BLaER1 treated with 17β-estradiol and CSF1 and Interleukin-3, amounts not matched to agents 10 nM and 100 nM (cell line): ENCODE results near the gene CD2BP2.
A peak's percentile ranks its signal among the peaks of the same experiment; 100 is the strongest.

Source experiments
- H3K27ac ChIP-seq, 11 experiments: shearing (Covaris generic); formaldehyde crosslinking; 2 replicates each; pipeline ENCODE4 v1.8.1; 2022
- H3K27me3 ChIP-seq, 11 experiments: shearing (Covaris generic); formaldehyde crosslinking; 2 replicates each; pipeline ENCODE4 v1.8.1; 2022
- H3K36me3 ChIP-seq, 11 experiments: shearing (Covaris generic); formaldehyde crosslinking; 2 replicates each; pipeline ENCODE4 v1.8.1; 2022
- H3K4me1 ChIP-seq, 10 experiments: shearing (Covaris generic); formaldehyde crosslinking; 2 replicates each; pipeline ENCODE4 v1.8.1; 2022
- H3K4me2 ChIP-seq, 11 experiments: shearing (Covaris generic); formaldehyde crosslinking; 2 replicates each; pipeline ENCODE4 v1.8.1; 2022
- H3K4me3 ChIP-seq, 10 experiments: shearing (Covaris generic); formaldehyde crosslinking; 2 replicates each; pipeline ENCODE4 v1.8.1; 2022
- H3K9ac ChIP-seq, 11 experiments: shearing (Covaris generic); formaldehyde crosslinking; 2 replicates each; pipeline ENCODE4 v1.8.1; 2022
- H3K9me3 ChIP-seq, 11 experiments: shearing (Covaris generic); formaldehyde crosslinking; replicated peaks in 1 of 11; 2 replicates each; pipeline ENCODE4 v1.8.1; 2022
- H4K20me1 ChIP-seq, 11 experiments: shearing (Covaris generic); formaldehyde crosslinking; 2 replicates each; pipeline ENCODE4 v1.8.1; 2022
- Cebpa-rat ChIP-seq, 11 experiments: shearing (Covaris generic); IDR thresholded peaks; 2 replicates each; pipeline ENCODE4 v1.8.1; 2022

The CD2BP2 gene

GRCh38 chr16:30352488-30353401 is 2.4 kb downstream of the CD2BP2 start:
- Histone ChIP-seq H3K4me2 (peak overlapping the region in 3 of 11 experiments; percentile 78 to 93 (median 92); a peak in 1 of 22 replicates), H3K27me3 (no peaks in the 10 kb centered on the region), H3K9ac (peak overlapping the region in 5 of 11 experiments; percentile 1 to 91 (median 87); a peak in 5 of 22 replicates), H3K27ac (no peak overlapping the region), H3K9me3 (no peaks in the 10 kb centered on the region), H3K4me3 (no peak overlapping the region), H4K20me1 (peaks cover 2 to 55% (median 22%) of the 10 kb centered on the region in 11 experiments; a peak in 17 of 22 replicates), H3K4me1 (peaks cover 49 to 77% (median 68%) of the 10 kb centered on the region in 10 experiments), H3K36me3 (peaks cover 50 to 63% (median 56%) of the 10 kb centered on the region in 11 experiments)
- TF ChIP-seq Cebpa-rat (IDR thresholded peaks at IDR 0.05): no peak

GRCh38 chr16:30351586-30352419 is 3.3 kb downstream of the CD2BP2 start:
- no peak for TF ChIP-seq Cebpa-rat (IDR thresholded peaks at IDR 0.05)

GRCh38 chr16:30351001-30351441 is 4.1 kb downstream of the CD2BP2 start:
- Histone ChIP-seq H3K36me3 (peaks cover 38 to 47% (median 41%) of the 10 kb centered on the region in 11 experiments), H3K9ac (peak overlapping the region in 8 of 11 experiments; percentile 15 to 40 (median 28); a peak in 10 of 22 replicates), H3K4me1 (peaks cover 32 to 77% (median 62%) of the 10 kb centered on the region in 10 experiments), H3K4me2 (peak overlapping the region in 10 of 11 experiments; percentile 3 to 82 (median 72); a peak in 14 of 22 replicates), H4K20me1 (peaks cover 0 to 51% (median 21%) of the 10 kb centered on the region in 11 experiments; a peak in 16 of 22 replicates), H3K4me3 (no peak overlapping the region), H3K27ac (peak overlapping the region in 8 of 11 experiments; percentile 3 to 68 (median 58); a peak in 10 of 22 replicates), H3K9me3 (no peaks in the 10 kb centered on the region), H3K27me3 (no peaks in the 10 kb centered on the region)
- no peak for TF ChIP-seq Cebpa-rat (IDR thresholded peaks at IDR 0.05)

More at GRCh38 chr16:30351586-30352419, 3.3 kb downstream of the CD2BP2 start:
- Histone ChIP-seq H3K4me1 (peaks cover 40 to 82% (median 68%) of the 10 kb centered on the region in 10 experiments), H3K36me3 (peaks cover 41 to 53% (median 47%) of the 10 kb centered on the region in 11 experiments), H3K27ac (no peak overlapping the region), H4K20me1 (peaks cover 0 to 51% (median 21%) of the 10 kb centered on the region in 11 experiments; a peak in 16 of 22 replicates), H3K27me3 (no peaks in the 10 kb centered on the region), H3K9me3 (no peaks in the 10 kb centered on the region), H3K9ac (peak overlapping the region in 3 of 11 experiments; percentile 4 to 26 (median 18); a peak in 4 of 22 replicates), H3K4me3 (no peak overlapping the region), H3K4me2 (no peak overlapping the region; a peak in 1 of 22 replicates)

GRCh38 chr16:30350134-30350871 is 4.8 kb downstream of the CD2BP2 start:
- peaks cover 38 to 47% (median 41%) of the 10 kb centered on the region in 11 experiments for H3K36me3 ChIP-seq
- peaks cover 0 to 51% (median 21%) of the 10 kb centered on the region in 11 experiments; a peak in 16 of 22 replicates for H4K20me1 ChIP-seq
- H3K4me2 ChIP-seq: peak overlapping the region; percentile 3 to 82 (median 71); a peak in 20 of 22 replicates
- H3K9ac ChIP-seq: peak overlapping the region in 10 of 11 experiments; percentile 15 to 40 (median 26); a peak in 10 of 22 replicates
- peak overlapping the region in 8 of 11 experiments; percentile 3 to 68 (median 58); a peak in 12 of 22 replicates for H3K27ac ChIP-seq
- no peaks in the 10 kb centered on the region for H3K9me3 ChIP-seq
- H3K4me3 ChIP-seq: no peak overlapping the region
- no peak for TF ChIP-seq Cebpa-rat (IDR thresholded peaks at IDR 0.05)
- H3K27me3 ChIP-seq: no peaks in the 10 kb centered on the region
- H3K4me1 ChIP-seq: peaks cover 30 to 70% (median 56%) of the 10 kb centered on the region in 10 experiments

GRCh38 chr16:30349675-30350074 is 5.4 kb downstream of the CD2BP2 start:
- Histone ChIP-seq H3K4me3 (no peak overlapping the region), H4K20me1 (peaks cover 0 to 51% (median 21%) of the 10 kb centered on the region in 11 experiments; a peak in 16 of 22 replicates), H3K4me2 (peak overlapping the region in 10 of 11 experiments; percentile 36 to 82 (median 72); a peak in 18 of 22 replicates), H3K9ac (peak overlapping the region in 8 of 11 experiments; percentile 9 to 66 (median 30); a peak in 13 of 22 replicates), H3K27me3 (no peaks in the 10 kb centered on the region), H3K36me3 (peaks cover 38 to 47% (median 41%) of the 10 kb centered on the region in 11 experiments), H3K9me3 (no peaks in the 10 kb centered on the region), H3K4me1 (peaks cover 30 to 70% (median 56%) of the 10 kb centered on the region in 10 experiments), H3K27ac (peak overlapping the region in 8 of 11 experiments; percentile 23 to 68 (median 58); a peak in 12 of 22 replicates)
- TF ChIP-seq Cebpa-rat (IDR thresholded peaks at IDR 0.05): peak in 5 of 11 experiments; percentile 6 to 60 (median 23); a peak in 4 of 22 replicates

GRCh38 chr16:30348929-30349328 is 6.2 kb downstream of the CD2BP2 start:
- Histone ChIP-seq H3K4me1 (peaks cover 26 to 65% (median 52%) of the 10 kb centered on the region in 10 experiments), H3K4me2 (peak overlapping the region in 9 of 11 experiments; percentile 47 to 82 (median 73); a peak in 16 of 22 replicates), H3K4me3 (no peak overlapping the region), H4K20me1 (peaks cover 0 to 44% (median 17%) of the 10 kb centered on the region in 11 experiments; a peak in 16 of 22 replicates), H3K9ac (peak overlapping the region in 5 of 11 experiments; percentile 25 to 66 (median 30); a peak in 7 of 22 replicates), H3K27ac (peak overlapping the region in 6 of 11 experiments; percentile 29 to 68 (median 65); a peak in 11 of 22 replicates), H3K36me3 (peaks cover 38 to 44% (median 40%) of the 10 kb centered on the region in 11 experiments), H3K9me3 (no peaks in the 10 kb centered on the region), H3K27me3 (no peaks in the 10 kb centered on the region)
- no peak for TF ChIP-seq Cebpa-rat (IDR thresholded peaks at IDR 0.05)

GRCh38 chr16:30348113-30348512 is 7.0 kb downstream of the CD2BP2 start:
- Histone ChIP-seq H3K27ac (peak overlapping the region in 3 of 11 experiments; percentile 19 to 48 (median 30); a peak in 4 of 22 replicates), H4K20me1 (peaks cover 0 to 36% (median 13%) of the 10 kb centered on the region in 11 experiments; a peak in 14 of 22 replicates), H3K9me3 (no peaks in the 10 kb centered on the region), H3K9ac (no peak overlapping the region), H3K4me2 (peak overlapping the region in 7 of 11 experiments; percentile 2 to 69 (median 44); a peak in 8 of 22 replicates), H3K27me3 (no peaks in the 10 kb centered on the region), H3K4me1 (peaks cover 20 to 67% (median 50%) of the 10 kb centered on the region in 10 experiments), H3K4me3 (no peak overlapping the region), H3K36me3 (peaks cover 30 to 36% (median 31%) of the 10 kb centered on the region in 11 experiments)
- TF ChIP-seq Cebpa-rat (IDR thresholded peaks at IDR 0.05): no peak
